ENCODE data around the gene CLCA4.

Gene CLCA4

DNA sequence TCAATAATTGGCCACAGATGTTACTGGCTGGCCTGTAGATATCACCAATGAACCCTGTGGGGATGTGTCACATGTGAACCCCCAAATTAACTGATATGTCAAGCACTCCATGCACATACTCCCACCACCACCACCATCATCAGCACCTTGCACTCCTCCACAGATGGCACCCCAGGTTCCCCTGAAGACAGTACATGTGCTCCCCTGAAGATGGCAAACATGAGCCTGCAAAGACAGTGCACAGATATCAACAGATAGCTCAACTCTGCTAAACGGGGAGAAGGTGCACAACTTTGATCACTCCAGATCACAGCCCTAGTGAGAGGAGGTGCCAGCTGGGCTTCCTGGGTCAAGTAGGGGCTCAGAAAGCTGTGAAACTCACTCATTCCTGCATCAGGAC lies 74.4 kb downstream of the CLCA4 start:
- no peak for DNase-seq
